Stimulated activated CD8-positive, alpha-beta memory T cell treated with anti-CD3 and anti-CD28 coated beads, Interleukin-12 subunit alpha, Interleukin-12 subunit beta, amount 100 ng/mL, for 24 hours (primary cell): ENCODE data around the gene LRGUK.

Source experiments
- DNase-seq: peaks from one replicate; pipeline ENCODE4 v3.0.0-alpha.2; 2020; ENCODE audit errors: extremely low read depth

Gene LRGUK

DNA sequence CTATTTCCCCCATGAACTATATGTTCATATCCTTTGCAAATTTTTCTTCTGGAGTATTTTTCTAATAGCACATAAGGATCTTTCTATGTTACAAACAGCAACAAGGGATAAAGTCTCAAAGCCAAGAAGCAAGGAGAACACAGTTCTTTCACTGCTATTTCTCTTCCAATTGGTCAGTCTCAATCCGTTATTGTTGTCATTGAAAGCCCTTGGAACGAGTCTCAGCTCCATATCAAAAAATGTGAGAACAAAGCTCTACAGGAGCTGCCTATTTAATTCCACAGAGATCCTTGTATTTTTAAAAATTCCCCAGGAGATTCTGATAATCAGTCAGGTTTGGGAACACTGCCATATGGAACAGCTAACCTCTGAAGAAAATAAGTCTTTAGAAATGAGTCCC, 173.8 kb downstream of the LRGUK start:
- DNase-seq: no peak

DNA sequence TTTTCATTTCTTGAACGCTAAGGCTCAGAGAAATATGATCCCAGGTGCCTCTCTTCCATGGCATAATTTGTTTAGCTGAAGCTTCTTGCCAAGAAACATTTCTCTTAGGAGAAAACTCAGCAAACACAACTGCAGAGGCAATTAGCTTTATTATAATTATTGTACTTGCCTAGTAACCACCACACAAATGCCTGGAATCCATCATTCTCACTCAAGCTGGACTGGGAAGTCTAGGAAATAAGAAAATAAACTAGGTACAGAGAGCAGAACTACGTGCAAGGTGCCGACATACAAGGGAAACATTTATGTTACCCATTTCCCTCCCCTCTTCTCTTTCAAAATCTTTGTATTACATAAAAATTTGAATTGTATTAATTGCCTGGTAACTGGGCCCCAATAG, 174.5 kb downstream of the LRGUK start:
- no peak for DNase-seq

GRCh38 chr7:134302120-134302519, 175.0 kb downstream of the LRGUK start:
- DNase-seq: no peak

- DNase-seq: no peak
Observed at GRCh38 chr7:134307320-134307719, 180.2 kb downstream of the LRGUK start.

DNA sequence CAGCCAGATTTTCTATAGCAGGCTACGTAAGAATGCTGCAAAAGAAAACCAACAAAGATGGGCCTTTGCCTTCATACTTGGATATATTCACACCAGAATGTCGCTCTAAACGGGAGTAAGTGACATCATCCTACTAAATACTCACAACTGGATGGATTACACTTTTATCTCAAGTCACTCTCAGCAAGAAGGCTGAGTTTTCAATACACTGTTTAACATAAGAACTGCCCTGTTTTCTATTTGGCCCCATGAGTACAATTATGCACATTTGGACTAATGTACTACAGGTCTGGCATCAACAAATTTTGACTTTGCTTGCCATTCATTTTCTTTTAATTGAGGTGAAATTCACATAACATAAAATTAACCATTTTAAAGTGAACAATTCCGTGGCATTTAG, 181.4 kb downstream of the LRGUK start:
- no peak for DNase-seq

GRCh38 chr7:134311807-134312206, 184.7 kb downstream of the LRGUK start:
- no peak for DNase-seq

GRCh38 chr7:134312717-134313116, 185.6 kb downstream of the LRGUK start:
- no peak for DNase-seq

GRCh38 chr7:134313543-134313942, 186.4 kb downstream of the LRGUK start:
- DNase-seq: no peak
